DOHH2 (cell line): ENCODE results near the gene C19orf81.

Experiments used
- CTCF ChIP-seq: fragments of 200-600 bp; sonication (generic); IDR thresholded peaks from one replicate; pipeline ENCODE4 v1.5.1; 2014; ENCODE audit warnings: antibody characterized with exemption, mild to moderate bottlenecking, low read depth, low read length; ENCODE audit not compliant: poor library complexity, severe bottlenecking
- EZH2phosphoT487 ChIP-seq: fragments of 200-600 bp; sonication (generic); IDR thresholded peaks from 2 replicates; pipeline ENCODE4 v1.6.1; 2017; ENCODE audit warnings: borderline replicate concordance, mild to moderate bottlenecking, antibody characterized with exemption, low read length, moderate library complexity, mixed read lengths

- TF ChIP-seq CTCF (no peak), EZH2phosphoT487 (no peak)
Observed at GRCh38 chr19:50696094-50696483, 46.8 kb downstream of the C19orf81 start.
